Peyer's patch (tissue), 4 donors: ENCODE results near the gene ICA1L. TPM values are rescaled to one million over a fixed set of nuclear protein-coding genes. Genes with fewer than 3 reads are reported as not detected.
A peak's percentile ranks its signal among the peaks of the same experiment; 100 is the strongest.
"Not testable (repeated sequence)": the region's sequence is repeated elsewhere in the genome, so short reads cannot be mapped to it uniquely, and the experiment has no call there.

ENCODE experiments used
- DNase-seq, 3 donors: peaks; one replicate each; pipeline ENCODE4 v3.0.0-alpha.2; 2017 to 2019
- H3K27ac ChIP-seq, 4 donors: fragments of 200-600 bp; sonication (generic); one replicate each; pipeline ENCODE4 v1.5.1; 2016 to 2019
- H3K27me3 ChIP-seq, 2 donors: fragments of 200-600 bp; sonication (generic); one replicate each; pipeline ENCODE4 v1.5.1; 2019
- H3K36me3 ChIP-seq, 3 donors: fragments of 200-600 bp; sonication (generic); one replicate each; pipeline ENCODE4 v1.5.1; 2016 to 2019
- H3K4me1 ChIP-seq, 4 donors: fragments of 200-600 bp; sonication (generic); one replicate each; pipeline ENCODE4 v1.5.1; 2016 to 2019
- H3K4me3 ChIP-seq, 4 donors: fragments of 200-600 bp; sonication (generic); 1 replicate in 3 of 4; 2 replicates in 1 of 4; pipeline ENCODE4 v1.5.1; 2016 to 2019; ENCODE audit warnings: mild to moderate bottlenecking in 1 of 4
- H3K9me3 ChIP-seq, 4 donors: fragments of 200-600 bp; sonication (generic); one replicate each; pipeline ENCODE4 v1.5.1; 2016 to 2019; ENCODE audit warnings: mild to moderate bottlenecking in 1 of 4
- POLR2A ChIP-seq, 2 donors: fragments of 450-650 bp; IDR thresholded peaks; one replicate each; pipeline ENCODE4 v1.5.1; 2017; ENCODE audit warnings: antibody characterized with exemption in 2 of 2, mild to moderate bottlenecking in 2 of 2, moderate library complexity in 2 of 2
- total RNA-seq, 4 donors: library from RNA; depleted of rRNA; stranded (reverse); fragments of >200 nt; gene quantifications; one replicate each; pipeline ENCODE4 v1.1.0, GENCODE V29; 2016
- TF ChIP-seq, protein P1 (sequence below), 6 experiments: fragments of 450-650 bp in 4 of 6; fragments of 200-600 bp in 2 of 6; sonication (generic) in 1 of 6; IDR thresholded peaks; one replicate each; pipeline ENCODE4 v1.5.1; 2017 to 2019; ENCODE audit warnings: antibody characterized with exemption in 6 of 6, mild to moderate bottlenecking in 3 of 6, moderate library complexity in 1 of 6

Gene ICA1L
- 1 to 10 TPM; 2.5 to 6.3 (median 4.9) TPM for total RNA-seq

DNA sequence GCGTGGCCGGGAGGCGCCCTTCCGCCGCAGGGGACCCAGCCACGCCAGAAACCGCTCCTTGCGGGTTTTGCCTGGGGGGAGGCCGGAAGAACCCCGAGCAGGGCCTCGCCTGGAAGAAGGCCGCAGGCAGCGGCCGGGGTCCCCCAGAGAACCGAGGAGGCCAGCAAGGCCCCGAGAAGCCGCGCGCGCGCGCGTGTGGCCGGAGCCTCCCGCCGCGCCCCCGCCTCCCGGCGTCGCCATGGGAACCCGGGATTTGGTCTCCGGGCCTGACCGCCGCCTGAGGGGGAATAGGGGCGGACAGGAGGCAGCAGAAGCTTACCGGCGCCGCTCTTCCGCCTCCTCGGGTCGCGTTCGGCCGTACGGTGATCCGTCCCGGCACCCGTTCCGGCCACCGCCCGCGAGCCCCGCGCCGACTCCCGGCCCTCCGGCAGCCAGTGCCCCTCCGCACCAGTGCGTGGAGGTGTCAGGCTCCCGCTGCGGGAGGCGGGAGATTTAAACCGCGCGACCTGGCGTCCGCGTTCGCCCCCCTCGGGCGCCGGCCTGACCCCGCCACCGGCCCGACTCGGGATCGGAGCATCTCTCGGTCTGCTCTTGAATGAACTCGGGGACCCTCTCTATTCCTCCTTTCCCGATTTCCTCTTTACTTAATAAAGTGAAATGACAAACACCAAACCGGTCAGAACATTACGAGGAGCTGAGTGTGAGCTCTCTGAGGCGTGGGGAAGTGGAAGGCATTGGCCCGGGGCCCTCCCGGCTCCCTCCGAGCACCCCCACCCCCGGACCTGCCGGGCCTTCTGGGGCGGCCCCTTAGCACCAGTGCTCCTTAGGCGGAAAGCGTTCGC is at the start of gene ICA1L:
ICA1L (minus strand) TSS at position 467 of the 842 bp plus-strand sequence. CDS start 42,757 bp downstream, outside the sequence.
- peak; percentile 16 to 67 (median 56) for DNase-seq
- Histone ChIP-seq H3K27ac (peak within 1 kb of the TSS in 3 of 4 donors; percentile 47 to 78 (median 59)), H3K4me3 (peak within 1 kb of the TSS; percentile 77 to 96 (median 84)), H3K4me1 (peaks cover 0 to 5% (median 0%) of the 10 kb centered on the region in 4 donors), H3K9me3 (no peaks in the 10 kb centered on the region), H3K36me3 (no peaks in the 10 kb centered on the region), H3K27me3 (no peaks in the 10 kb centered on the region)
- TF ChIP-seq POLR2A (IDR thresholded peaks at IDR 0.05): no peak
- TF ChIP-seq, protein P1, sequence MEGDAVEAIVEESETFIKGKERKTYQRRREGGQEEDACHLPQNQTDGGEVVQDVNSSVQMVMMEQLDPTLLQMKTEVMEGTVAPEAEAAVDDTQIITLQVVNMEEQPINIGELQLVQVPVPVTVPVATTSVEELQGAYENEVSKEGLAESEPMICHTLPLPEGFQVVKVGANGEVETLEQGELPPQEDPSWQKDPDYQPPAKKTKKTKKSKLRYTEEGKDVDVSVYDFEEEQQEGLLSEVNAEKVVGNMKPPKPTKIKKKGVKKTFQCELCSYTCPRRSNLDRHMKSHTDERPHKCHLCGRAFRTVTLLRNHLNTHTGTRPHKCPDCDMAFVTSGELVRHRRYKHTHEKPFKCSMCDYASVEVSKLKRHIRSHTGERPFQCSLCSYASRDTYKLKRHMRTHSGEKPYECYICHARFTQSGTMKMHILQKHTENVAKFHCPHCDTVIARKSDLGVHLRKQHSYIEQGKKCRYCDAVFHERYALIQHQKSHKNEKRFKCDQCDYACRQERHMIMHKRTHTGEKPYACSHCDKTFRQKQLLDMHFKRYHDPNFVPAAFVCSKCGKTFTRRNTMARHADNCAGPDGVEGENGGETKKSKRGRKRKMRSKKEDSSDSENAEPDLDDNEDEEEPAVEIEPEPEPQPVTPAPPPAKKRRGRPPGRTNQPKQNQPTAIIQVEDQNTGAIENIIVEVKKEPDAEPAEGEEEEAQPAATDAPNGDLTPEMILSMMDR (IDR thresholded peaks at IDR 0.05): peak in 1 of 6 experiments; percentile 6

DNA sequence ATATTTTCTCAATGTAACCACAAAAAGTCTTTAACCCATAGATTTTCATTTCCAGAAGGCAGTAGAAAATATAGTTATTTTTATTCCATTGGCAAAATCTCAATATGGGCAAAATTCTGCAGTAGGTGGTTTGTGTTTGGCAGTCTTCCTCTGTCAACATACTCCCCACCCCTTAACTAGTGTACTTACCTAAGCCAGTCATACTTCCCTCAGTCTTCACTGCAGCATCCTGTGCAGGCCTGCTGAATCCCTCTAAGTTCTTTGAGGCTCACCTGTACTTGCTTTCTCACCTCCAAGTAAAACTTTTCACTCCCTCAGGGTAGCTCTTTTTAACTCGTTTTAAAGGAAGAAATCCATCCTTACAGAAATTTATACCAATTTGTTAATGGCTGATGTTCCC is 47.3 kb upstream of the ICA1L start:
- no peaks in the 10 kb centered on the region for H3K9me3 ChIP-seq
- H3K4me1 ChIP-seq: no peaks in the 10 kb centered on the region
- H3K27me3 ChIP-seq: no peaks in the 10 kb centered on the region
- no peak overlapping the region for H3K4me3 ChIP-seq
- DNase-seq: no peak
- TF ChIP-seq, protein P1 (IDR thresholded peaks at IDR 0.05): no peak
- no peak for TF ChIP-seq POLR2A (IDR thresholded peaks at IDR 0.05)
- no peak overlapping the region for H3K27ac ChIP-seq
- peaks cover 0 to 25% (median 0%) of the 10 kb centered on the region in 3 donors for H3K36me3 ChIP-seq

DNA sequence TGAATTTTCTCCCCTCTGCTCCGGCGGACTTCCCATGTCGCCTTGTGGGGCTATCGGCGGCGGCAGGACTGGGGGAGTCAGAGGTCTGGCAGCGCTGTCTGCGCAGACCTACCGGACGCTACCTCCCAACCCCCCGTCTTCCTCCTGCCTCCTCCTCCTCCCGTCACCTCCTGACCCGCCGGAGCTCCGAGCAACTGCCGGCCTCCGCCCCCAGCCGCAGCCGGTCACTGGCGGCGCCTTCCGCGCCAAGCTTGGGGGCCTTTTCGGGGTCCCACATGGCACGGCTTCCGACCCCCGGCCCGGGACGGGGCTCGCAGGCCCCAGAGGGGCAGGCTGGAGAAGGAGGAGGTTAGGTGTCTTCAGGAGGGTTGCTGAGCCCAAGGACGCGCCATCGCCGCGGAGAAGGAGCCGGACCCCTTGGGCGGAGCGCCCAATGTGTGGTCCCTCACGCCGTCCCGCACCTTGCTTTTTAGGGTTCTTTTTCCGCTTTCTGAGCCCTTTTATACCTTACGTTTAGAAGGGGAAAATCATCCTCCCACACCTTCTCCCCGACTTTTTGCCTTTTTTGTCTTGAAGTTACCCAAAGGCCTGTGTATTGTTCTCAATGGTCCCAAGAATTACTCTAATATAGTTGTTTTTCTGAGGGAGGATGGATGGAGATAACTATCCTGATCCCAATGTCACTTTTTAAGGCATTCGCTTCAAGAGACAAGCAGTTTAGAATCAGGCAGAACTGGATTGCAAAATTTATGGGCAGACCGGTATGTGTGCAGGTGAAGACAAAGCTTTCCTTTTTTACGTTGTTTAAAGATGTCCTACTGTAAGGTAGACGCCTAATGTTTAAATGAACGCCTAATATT is 41.0 kb upstream of the ICA1L start:
- Histone ChIP-seq H3K4me1 (peaks cover 0 to 13% (median 0%) of the 10 kb centered on the region in 4 donors), H3K4me3 (peak overlapping the region; percentile 52 to 83 (median 74)), H3K27ac (peak overlapping the region; percentile 66 to 88 (median 74))
- not testable (repeated sequence) for H3K27me3 ChIP-seq, H3K9me3 ChIP-seq, H3K36me3 ChIP-seq, DNase-seq

DNA sequence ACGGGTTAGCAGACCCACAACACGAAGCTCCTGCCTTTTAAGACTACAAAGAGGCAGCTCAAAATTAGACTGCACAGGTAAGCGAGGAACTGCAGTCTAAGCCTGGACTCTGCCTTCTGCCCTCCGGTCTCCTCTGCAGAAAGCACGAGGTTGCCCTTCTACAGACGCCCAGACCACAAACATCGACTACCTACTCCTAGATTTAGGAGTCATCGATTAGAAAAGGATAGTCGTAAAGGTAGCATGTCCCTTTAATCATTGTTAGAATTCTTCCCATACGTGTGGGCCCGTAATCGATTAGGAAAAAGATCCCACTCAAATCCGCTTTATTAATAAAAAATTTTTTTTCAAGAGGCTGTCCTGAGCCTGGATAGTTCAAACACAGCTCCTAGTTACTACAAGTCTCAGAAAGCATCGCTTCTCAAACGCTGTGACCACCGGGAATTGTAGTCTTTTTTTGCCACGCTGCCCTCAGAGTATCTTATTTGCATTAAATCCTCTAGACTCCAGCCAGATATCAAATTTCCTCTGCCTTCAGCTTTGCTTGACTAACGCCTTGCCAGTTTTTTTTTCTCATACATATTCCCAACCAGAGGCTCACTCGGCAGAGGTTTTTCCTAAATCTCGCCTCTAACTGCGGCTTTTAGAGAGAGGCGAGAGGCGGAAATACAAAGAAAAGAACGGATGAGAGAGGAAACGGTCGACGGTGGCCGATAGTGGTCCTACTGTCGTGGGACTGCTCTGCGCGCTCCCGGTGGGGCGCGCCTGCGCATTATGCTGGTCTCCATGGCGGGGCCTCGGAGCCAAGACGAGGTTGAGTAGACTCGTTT is 40.2 kb upstream of the ICA1L start, which contains the start of the genes CARF and WDR12:
CARF (plus strand) TSS at position 764 of the 830 bp plus-strand sequence. CDS start 29,628 bp downstream, outside the sequence.
WDR12 (minus strand) TSS at position 162 of the 830 bp plus-strand sequence. CDS start 197 bp downstream, outside the sequence.
- peak; percentile 54 to 59 for TF ChIP-seq POLR2A (IDR thresholded peaks at IDR 0.05)
- TF ChIP-seq, protein P1 (IDR thresholded peaks at IDR 0.05): peak in 1 of 6 experiments; percentile 11
- Histone ChIP-seq H3K9me3 (no peaks in the 10 kb centered on the region), H3K27me3 (no peaks in the 10 kb centered on the region), H3K4me3 (peak within 1 kb of the TSS; percentile 52 to 83 (median 74)), H3K36me3 (peaks cover 0 to 2% (median 0%) of the 10 kb centered on the region in 3 donors), H3K27ac (peak within 1 kb of the TSS; percentile 66 to 88 (median 74)), H3K4me1 (peaks cover 0 to 13% (median 0%) of the 10 kb centered on the region in 4 donors)
- peak; percentile 92 to 98 (median 94) for DNase-seq

DNA sequence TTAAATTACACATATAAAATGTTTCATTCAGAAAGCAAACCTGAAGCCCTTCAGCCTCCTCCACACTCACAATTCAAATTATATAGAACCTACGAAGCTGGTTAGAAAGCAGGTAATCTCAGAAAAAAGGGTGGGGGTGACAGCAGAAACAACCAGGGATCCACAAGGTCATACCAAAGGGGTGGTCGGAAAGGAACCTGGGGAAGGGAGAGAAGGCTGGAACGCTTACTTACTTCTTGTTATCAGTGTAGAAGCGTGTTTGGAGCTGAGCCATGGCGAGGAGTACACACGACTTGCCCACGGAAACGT is 39.6 kb upstream of the ICA1L start:
- H3K9me3 ChIP-seq: no peaks in the 10 kb centered on the region
- H3K4me1 ChIP-seq: peaks cover 0 to 13% (median 0%) of the 10 kb centered on the region in 4 donors
- DNase-seq: no peak
- no peak for TF ChIP-seq POLR2A (IDR thresholded peaks at IDR 0.05)
- TF ChIP-seq, protein P1 (IDR thresholded peaks at IDR 0.05): no peak
- H3K36me3 ChIP-seq: peaks cover 0 to 8% (median 0%) of the 10 kb centered on the region in 3 donors
- peak overlapping the region; percentile 52 to 83 (median 74) for H3K4me3 ChIP-seq
- H3K27me3 ChIP-seq: no peaks in the 10 kb centered on the region
- H3K27ac ChIP-seq: peak overlapping the region; percentile 66 to 88 (median 74)
